ENCODE results near the gene CHN2.
"Not testable (repeated sequence)": the region's sequence is repeated elsewhere in the genome, so short reads cannot be mapped to it uniquely, and the experiment has no call there.

The CHN2 gene

DNA sequence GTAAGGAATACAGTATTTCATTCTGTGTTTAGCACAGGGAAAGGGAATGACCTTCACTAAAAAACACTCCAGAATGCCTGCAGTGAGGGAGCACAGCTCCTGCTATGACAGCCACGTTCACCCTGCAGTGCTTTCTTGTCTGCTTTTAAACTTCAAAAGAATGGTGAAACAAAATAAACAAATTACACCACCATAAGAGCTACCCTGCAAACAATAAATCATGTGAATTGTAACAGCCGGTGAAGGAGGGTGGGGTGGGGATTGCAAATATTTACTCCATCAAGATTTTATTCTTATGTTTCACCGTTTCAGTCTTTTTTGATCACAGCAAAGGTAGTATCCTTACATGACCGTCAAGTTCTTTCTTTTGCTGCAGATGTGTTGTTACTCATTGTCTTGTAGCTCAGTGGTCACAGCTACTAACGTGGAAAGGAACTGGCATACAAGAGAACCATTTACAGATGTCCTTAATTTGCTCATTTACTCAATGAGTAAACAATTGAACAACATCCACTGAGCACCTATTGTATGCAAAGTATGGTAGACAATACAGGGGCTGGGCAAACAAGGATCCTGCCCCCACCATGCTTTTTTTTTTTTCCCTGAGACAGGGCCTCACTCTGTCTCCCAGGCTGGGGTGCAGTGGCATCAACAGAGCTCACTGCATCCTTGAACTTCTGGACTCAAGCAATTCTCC, 4.1 kb upstream of the CHN2 start:
- DNase-seq: peak; percentile 49

DNA sequence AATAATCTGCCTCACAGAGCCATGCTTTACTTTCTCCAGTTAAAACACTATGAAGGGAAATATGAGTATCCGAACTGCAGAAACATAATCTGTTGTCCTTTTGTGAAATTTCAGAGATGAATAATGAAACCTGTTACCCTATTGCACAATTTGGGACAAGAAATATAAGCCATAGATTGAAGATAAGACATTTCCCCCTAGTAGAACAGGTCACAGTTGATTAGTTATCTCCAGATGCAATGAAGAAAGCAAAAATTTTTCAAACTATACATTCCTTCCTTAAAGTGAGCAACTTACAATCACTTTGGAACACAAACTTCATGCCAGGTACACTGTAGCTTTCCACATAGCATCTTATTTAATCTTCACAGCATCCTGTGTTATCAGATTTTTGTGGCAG, 2.3 kb upstream of the CHN2 start:
- no peak for DNase-seq

DNA sequence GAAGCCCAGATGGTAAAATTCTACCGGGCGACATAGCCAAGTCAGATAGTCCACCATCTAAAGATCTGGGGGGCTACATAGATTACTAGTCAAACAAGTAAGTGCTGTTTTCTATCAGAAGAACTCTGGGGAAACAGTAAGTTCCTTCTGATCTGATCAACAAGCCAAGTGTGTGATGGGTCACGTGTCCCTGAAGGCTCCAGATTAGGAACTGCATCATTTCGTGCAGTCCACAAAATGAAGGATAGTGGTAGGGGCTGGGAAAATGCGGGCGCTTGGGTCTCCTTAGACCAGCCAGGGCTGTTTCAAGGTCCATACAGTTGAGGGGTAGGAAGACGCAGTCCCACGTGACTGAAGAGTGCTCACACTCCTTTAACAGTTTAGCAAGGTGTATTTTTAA, 1.8 kb upstream of the CHN2 start:
- DNase-seq: no peak

DNA sequence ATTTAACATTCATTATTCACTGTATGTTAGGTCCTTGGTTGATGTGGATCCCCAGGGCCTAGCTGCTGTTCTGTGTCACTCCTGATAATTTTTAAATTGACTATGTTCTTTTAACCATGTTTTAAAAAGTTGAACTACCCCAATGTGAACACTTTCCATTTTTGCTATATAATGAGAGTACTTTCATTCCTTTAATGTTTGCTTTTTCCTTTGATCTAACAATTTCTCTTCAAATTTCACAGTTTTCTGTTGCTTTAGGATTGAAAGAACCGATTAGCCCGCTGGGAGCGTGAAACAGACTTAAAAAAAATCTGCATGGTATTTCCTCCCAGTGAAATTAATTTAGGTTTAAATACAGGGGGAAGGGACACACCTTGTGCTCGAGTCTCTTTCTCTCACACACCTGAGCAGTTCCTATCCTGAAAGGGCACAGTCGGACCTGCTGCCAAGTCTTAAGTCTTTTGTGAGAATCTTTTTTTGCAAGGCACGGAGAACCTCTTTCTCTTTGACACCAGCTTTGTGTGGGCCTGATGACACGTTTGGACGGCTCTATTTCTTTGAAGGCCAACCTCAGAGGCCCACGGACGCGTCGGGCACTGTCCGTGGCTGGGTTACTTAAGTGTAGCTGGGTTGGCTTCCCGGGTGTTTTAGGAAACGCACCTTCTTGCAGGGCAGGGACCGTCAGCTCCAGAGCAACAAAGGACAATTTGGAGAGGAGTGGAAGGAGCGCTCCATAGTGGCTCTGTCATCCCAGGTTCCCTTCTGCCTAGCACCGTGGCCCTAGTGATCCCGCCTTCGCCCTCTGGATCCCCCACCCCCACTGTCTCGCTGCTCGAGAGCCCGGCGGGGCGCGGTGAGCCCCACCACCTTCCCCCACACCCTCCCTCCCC, 1.0 kb upstream of the CHN2 start:
- DNase-seq: no peak

DNA sequence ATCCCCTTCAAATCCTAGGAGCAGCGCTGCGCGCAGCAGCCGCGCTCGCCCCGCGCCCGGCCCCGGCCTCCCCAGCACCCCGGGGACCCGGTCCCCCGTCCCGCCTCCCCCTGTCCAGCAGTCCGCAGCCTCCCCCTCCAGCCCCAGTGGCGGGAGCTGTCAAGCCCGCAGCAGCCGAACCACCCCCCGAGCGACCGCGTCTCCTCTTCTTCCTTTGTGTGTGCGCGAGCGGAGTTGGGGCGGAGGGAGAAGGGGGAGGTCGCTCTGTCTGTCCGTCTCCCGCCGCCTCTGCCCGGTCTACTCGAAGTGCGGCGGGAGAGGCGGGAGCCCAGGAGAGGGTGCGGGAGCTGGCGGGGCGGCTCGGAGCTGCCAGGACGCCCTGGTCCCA, 375 bp upstream of the CHN2 start:
- DNase-seq: no peak

DNA sequence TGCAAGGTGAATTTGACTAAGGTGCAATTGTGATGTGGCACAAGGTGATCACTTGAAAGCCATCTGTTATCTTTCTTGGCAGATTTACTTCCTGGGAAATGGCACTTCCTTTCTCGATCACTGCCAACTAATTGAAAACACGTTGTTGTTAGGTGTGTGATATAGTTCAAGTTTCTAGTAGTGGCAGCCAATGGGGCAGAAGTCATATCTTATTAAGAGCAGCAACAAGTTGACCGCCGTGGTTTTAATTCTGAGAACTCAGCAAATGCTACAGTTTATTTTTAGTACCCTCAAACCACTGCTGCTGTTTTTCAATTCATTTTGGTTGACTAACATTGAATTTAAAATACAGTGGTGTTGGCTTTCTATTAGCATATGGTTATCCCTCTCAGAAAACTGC, 1.6 kb downstream of the CHN2 start:
- DNase-seq: no peak

DNA sequence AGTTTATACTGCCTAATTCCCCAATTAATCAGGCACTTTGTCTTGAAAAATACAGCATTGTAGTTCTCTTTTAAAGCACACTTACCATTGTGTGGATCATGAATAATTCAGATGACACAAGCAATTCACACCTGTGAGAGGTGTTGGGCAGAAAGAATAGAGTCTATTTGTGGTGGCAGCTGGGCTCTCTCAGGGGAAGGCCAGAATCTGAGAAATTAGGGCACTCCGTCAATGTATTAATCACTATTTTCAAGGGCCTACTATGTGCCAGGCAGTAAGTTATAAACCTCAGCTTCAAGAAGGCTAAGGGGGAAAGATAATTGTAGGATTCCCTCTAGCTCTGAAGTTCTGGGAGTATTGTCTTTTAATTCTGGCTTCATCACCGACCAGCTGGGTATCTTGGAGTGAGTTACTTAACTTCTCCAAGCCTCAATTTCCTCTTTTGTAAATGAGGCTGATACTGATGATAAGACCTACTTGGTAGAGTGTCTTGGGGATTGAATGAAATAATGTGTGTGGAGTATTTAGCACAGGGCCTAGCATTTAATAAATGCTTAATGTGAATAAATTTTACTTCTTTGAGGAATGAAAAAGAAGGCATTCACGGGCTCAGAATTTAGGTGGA, 2.5 kb downstream of the CHN2 start:
- no peak for DNase-seq

DNA sequence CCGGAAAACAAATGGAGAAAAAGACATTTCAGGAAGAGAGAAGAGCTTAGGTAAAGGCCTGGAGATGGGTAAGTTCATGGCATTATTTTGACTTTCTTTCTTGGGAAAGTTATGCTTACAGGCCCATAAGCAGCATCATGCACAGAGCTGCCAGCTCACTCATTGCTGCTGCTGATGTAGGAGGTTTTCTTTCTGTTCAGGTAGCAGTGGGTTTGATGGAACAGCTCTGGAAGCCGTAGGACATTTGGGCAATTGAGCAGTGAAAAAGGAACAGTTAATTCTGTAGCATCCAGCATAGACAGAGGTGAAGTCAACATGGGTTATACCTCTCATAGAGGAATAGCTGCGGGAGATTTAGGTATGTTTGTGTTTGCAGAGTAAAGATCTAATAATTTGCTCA, 3.3 kb downstream of the CHN2 start:
- no peak for DNase-seq

DNA sequence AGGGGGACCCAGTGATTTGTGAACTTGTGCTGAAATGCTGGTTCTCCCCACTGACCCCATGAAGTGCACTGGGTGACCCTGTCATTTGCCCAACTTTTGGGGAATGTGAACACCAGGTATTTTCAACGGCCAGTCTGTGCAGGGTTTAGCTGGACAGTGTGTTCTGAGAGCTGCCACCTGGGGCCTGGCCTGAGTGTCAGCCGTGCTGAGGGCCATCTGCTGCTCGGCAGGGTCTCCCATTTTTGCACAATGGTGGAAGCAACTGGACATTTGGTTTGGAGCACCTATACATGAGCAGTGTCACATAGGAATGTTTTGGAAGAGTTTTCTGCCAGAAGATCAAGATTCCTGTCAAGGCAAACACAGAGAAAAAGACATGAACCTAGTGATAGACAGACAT, 5.2 kb downstream of the CHN2 start:
- DNase-seq: no peak

DNA sequence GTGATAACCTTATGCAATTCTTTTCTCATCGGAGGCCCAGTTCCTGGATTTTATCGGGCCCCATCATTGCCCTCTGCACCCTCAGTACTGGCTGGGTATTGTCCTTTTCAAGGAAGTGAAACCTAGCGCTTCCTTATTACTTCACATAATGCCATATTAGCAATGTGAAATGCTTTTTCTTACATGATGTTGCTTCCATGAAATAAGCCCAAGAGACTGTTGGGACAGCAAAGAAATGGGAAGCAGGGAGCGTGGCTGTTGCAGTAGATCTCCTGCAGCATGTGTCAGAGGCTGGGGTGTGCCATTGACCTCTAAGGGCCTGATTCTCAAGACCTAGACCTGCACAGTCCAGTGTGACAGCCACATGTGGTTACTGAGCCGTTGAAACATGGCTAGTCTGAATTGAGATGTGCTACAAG, 8.1 kb downstream of the CHN2 start:
- DNase-seq: no peak

DNA sequence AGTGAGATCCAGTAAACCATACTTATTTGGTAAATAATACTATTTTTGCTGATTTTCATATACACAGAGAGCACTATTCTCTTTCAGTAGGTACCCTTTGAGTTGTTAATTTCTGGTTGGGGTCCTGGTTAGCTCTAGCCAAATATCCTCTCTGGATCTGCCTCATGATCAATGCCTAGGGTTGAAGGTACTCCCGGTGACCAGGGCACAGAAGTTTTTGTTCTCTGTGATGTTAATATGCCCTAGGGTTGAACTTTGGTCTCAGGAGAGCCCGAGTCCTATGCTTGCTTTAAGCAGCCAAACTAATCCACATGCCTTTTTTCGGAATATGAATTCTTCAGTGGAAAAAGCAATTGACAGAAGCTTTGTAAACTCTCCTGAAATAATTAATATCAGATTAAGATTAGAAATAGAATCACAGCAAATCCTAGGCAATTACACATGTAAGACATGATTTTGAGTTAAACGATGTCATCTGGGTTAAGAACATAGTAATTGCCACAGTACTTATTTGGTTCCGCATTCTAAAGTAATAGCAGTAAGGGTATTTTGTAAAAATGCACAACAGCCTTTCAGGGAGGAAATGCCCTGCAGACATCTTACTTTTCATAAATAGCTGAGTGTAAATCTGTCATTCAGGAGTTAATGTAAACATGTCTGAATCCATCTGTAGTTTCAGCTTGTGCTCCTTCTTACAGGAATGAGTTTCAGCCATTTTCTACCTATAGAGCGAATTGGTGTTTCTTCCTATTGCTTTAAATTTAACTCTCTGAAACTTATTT, 10.1 kb downstream of the CHN2 start:
- no peak for DNase-seq

DNA sequence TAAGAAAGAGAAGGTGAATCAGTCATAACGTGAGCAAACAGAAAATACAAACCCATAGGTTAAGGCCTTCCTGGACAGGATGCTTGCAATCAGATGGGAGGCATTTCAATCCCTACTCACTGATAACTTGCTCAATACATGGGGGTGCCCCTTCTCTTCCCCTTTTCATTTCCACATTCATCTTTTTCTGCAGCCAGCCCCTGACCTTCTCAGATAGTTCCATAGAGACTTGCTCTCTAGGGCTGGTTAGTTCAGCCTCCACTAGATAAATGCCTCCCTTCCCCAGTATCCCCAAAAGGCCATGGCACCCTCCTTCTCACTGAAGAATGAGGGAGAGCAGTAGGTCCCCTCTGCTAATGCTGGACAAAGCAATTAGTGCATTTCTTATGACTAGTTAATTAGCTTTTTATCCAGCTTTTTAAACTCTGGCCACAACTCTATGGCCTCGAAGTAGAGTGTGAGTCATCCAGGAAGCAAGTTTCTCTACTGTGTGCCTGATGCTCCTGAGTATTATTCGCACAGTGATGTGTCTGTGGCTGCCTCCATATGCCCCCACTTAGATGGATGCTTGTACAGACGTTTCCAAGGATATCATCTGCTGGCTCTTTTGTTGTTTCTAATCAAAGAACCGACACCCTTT, 12.7 kb downstream of the CHN2 start:
- DNase-seq: no peak

DNA sequence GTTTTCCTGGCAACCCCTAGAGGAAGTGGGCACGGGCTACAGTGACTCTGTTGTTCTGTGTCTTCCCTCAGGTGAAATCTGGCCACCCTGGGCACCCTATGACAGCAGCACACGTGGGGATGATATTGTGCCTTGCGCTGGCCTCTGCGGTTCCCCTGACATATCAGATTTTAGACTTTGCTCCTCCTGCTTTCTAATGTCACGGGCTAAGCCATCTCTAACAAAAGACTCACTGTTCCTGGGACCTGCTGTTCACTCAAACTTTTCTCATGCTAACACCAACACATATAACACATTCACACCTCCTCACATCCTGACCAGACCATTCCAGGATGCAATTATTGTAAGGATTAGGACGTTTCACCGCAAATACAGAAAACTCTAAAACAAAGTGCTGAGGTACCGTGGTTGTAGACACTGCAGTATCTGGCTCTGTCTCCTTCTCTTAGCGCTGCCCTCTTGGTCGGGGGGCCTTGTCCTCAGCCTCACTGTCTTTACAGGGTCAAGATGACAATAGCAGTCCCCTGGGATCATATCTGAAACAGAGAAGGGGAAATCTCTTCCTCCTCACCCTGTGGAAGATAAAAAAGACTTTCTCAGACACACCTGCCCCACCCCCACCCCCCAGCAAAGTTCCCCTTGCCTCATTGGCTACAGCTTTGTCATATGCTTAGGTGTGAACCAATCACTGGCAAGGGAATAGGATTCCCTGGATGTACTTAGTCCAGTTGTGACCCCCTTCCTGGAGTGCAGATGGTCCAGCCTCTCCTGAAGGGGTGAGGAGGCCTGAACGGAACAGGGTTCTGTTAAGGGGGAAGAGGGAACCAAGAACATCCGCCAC, 14.1 kb downstream of the CHN2 start:
- no peak for DNase-seq

DNA sequence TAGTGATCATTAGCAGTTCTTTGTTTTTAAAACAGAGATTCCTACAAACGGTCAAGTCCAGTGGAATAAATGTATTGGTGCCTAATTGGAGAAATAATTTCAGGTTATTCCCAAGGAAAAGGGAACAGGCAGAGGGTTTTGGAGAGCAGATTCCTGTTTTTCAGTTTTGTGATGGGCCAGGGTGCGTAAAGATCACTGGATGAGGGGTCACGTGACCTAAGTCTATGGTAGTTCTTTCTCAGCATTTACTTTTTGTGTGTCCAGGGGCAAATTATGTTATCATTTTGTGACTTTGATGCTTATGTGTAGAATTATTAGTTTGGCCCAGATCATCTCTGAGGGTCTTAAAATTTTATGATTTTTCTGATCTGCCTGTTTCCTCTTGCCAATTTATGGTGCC, 15.2 kb downstream of the CHN2 start:
- DNase-seq: no peak

DNA sequence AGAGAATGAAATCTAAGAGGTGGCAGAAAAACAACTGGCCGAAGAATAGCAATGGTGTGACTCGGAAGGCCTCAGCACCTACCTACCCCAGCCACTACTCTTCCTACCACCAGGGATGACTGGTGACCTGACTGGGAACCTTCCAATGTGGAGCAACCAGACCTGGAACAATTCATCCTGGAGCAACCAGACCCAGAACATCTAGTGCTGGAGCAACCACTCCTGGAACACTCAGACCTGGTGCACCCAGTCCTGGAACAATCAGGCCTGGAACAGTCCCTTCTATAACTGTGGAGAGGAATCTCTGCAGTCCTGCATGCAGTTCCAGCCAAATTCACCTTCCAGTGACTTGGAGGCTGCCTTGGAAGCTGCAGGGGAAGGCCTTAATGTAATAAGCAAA, 18.2 kb downstream of the CHN2 start:
- not testable (repeated sequence) for DNase-seq

DNA sequence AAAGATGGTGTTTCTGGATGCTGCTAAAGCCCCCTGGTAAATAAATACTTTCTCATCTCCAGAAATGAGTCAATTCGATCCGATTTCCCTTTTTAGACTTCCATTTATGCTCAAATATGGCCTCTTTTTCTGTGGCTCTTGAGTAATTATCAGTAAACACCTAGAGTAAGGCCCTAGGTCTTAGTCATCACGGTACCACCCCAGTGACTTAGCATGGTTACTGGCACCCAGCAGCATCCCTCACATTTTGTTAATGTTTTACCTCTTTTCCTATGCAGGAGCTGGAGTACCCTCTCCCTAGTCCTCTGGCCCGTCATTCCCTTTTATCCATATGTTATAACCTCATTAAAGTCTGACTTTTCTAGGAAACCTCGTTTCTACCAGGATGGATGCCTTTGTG, 19.5 kb downstream of the CHN2 start:
- DNase-seq: no peak

DNA sequence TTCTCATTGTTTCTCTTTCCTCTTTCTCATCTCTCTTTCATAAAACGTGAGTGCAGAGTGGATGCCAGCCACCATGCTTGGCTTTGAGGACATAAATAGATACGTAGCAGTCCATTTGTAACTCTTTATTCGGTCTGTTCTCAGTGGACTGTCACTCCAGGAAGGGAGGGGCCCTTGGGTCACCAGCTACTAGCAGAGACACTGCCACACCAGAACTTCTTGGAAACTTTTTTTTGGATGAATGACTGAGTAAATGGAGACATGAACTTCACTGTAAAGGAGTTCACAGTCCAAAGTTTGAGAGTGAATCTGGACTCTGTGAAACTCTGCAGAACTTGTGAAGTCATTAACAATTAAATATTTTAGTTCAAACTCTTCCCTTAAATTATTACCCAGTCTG, 20.2 kb downstream of the CHN2 start:
- no peak for DNase-seq

DNA sequence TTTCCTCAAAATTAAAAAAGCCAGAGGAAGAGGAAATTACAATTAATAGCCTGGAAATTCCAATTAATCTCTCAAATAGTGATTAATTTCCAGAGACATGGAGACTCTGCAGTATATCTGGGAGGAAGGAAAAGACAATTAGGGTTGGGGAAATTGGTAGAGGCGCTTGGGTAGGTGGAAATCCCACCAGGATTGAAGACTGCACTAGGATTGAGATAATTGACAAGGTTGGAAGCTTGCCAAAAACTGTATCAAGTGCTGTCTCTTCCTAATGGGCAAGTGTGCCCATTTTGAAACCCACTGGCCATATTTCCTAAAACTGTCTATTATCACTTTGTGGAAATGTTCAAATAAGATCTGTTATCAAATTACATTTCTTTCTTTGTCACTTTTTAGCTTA, 21.6 kb downstream of the CHN2 start:
- peak; percentile 30 for DNase-seq

DNA sequence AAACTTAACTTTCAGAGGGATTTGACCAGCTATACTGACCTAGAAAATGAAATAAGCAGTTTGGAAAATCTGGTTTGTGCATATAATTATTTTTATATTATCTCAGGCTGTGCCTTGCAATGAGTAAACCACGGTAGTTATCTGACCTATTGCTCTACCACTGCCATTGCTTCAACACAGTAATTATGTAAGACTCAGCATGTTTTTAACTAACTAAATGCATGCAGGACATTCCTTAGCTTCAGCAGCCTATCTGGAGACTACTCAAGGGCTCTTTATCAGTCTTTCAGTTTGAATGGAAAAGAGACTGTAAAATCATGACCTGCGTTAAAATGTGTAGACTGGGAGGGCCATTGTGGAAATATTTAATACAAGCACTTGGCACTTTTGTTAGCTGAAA, 22.5 kb downstream of the CHN2 start:
- no peak for DNase-seq

DNA sequence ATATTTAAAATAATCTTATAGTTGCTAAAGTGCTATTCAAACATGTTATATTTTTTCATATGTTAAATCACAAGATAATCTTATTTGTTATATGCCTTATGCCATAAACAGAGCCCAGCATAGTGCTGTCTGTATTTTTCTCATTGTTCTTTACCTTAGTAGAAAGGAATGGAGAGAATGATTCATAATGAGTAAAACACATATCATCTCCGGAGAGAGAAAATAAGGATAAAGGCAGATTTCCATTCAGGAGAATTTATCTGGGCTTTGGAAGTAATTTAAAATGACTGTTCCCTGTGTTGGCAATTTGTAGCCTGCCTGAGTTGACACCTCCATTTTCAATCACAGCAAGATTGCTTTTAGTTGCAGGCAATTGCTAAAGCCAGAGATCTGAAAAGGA, 30.2 kb downstream of the CHN2 start:
- no peak for DNase-seq

DNA sequence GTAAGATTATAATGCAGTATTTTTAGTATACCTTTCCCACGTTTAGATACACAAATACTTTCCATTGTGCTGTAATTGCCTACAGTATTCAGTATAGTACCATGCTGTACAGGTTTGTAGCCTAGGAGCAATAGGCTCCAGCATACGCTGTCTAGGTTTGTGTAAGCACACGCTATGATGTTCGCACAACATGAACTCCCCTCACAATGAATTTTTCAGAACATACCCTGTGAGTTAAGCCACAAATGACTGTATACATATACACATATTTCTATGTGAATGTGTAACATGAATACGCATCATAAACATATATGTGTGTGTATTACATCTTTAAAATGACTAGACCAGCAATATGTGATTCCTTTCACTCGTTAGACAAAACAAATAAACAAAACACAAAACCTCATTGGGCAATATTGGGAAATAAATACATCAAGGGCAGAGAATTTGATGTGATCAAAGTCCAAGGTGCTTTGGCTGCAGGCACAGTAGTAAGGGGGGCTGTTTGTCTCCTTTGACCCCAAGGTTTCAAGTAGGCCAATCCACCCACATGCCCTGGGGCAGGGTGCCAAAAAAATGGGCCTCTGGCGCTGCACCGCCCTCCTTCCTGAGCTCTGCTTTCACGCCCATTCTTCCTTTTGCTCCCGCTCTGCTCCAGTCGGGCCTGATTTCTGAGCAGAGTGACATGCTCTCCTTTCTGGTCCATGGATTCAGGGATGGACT, 33.9 kb downstream of the CHN2 start:
- no peak for DNase-seq
